LNCaP clone FGC (cell line): ENCODE results near the gene CYREN.

Source experiments
- DNase-seq: peaks from one replicate; pipeline ENCODE4 v3.0.0-alpha.2; 2011; ENCODE audit warnings: low read depth
- H3K4me3 ChIP-seq: 2 replicates; pipeline ENCODE4 v1.5.1; 2011; ENCODE audit warnings: mild to moderate bottlenecking, low read depth, low read length, control low read depth
- TF ChIP-seq, protein P1 (sequence below): IDR thresholded peaks from 2 replicates; pipeline ENCODE4 v1.5.1; 2012; ENCODE audit warnings: mild to moderate bottlenecking; ENCODE audit not compliant: control insufficient read depth, insufficient read depth; ENCODE audit errors: extremely low read depth

CYREN gene

DNA sequence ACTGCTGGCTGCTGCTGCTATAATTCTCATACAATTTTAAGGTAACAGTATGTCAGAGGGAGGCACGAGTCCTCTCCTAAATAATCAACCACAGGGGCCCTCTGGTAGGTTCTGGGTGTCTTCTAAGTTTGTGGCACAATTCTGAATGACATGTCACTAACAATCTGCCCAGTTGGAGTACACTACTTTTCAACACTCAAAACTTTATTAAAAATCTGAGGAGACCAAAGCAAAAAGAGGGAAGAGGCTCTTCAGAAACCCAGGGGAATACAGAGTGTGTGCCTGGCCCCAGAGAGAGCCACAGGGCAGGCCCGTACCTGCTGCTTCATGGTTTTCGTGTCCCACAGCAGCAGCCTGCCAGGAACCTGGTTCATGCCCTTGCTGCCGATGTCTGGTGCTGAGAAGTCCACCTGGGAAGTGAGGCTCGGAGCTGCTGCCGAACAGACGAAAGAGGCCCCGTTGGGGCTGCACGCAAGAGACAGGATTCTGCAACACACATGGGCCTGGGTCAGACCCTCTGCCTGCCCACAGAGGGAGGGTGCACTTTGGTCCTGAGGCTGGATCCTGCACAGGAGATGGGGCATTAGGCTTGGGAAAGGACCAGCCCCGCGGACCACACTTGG is 22.5 kb upstream of the CYREN start:
- TF ChIP-seq, protein P1, sequence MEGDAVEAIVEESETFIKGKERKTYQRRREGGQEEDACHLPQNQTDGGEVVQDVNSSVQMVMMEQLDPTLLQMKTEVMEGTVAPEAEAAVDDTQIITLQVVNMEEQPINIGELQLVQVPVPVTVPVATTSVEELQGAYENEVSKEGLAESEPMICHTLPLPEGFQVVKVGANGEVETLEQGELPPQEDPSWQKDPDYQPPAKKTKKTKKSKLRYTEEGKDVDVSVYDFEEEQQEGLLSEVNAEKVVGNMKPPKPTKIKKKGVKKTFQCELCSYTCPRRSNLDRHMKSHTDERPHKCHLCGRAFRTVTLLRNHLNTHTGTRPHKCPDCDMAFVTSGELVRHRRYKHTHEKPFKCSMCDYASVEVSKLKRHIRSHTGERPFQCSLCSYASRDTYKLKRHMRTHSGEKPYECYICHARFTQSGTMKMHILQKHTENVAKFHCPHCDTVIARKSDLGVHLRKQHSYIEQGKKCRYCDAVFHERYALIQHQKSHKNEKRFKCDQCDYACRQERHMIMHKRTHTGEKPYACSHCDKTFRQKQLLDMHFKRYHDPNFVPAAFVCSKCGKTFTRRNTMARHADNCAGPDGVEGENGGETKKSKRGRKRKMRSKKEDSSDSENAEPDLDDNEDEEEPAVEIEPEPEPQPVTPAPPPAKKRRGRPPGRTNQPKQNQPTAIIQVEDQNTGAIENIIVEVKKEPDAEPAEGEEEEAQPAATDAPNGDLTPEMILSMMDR = no peak
- no peak for DNase-seq
- H3K4me3 ChIP-seq = no peak overlapping the region

DNA sequence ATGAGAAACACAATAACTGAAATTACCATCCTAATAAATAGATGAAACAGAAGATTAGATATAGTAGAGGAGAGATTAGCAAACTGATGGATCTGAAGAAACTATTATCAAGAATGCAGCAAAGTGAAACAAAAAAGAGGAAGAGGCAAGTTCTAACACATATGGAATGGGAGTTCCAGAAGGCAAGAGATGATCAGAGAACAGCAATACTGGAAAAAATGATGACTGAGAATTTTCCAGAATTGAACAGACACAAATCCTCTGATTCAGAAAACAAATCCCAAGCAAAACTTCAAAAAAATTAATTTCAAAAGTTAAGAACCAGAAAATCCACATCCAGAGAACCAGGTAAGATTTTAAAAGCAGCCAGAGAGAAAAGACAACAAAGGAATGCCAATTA is 20.2 kb upstream of the CYREN start:
- no peak overlapping the region for H3K4me3 ChIP-seq
- DNase-seq = no peak
- TF ChIP-seq, protein P1 = no peak

DNA sequence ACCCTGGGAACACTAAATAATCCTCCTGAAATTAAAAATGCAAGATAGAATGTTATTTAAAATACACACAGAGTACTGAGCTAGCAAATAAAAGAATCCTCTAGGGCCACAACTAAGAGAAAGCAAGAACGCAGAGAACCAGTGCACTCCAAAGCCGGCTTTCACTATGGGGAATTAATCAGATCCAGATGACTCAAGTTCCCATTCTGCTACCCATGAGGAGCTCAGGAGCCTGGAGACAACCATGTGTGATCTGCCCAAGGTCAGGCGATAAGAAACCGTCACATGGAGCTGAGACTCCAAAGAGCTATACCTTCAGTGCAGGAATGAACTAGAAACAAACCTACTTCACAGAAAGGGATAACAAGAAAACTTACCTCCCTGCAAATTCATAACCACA is 19.5 kb upstream of the CYREN start:
- TF ChIP-seq, protein P1 = no peak
- no peak for DNase-seq
- no peak overlapping the region for H3K4me3 ChIP-seq

DNA sequence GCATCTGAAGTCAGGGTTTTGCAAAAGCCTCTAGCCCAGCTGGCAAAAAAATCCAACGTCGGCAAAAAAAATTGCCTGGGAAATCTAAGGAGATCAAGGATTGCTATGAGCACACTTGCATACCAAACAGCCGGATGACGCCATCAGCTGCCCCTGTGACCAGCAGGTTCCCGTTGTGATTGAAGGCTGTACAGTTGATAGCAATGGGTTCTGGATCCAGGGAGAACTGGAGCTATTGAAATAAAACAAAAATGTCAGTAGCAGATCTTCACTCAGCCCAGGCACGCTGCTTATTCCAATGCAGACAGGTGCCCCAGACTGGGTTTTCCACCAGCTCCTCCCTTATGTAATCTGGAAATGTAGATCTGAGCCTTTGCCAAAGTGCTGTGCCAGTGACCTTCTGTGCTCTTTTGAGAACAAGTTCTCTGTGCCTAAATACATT is 18.7 kb upstream of the CYREN start:
- TF ChIP-seq, protein P1 = no peak
- no peak for DNase-seq

DNA sequence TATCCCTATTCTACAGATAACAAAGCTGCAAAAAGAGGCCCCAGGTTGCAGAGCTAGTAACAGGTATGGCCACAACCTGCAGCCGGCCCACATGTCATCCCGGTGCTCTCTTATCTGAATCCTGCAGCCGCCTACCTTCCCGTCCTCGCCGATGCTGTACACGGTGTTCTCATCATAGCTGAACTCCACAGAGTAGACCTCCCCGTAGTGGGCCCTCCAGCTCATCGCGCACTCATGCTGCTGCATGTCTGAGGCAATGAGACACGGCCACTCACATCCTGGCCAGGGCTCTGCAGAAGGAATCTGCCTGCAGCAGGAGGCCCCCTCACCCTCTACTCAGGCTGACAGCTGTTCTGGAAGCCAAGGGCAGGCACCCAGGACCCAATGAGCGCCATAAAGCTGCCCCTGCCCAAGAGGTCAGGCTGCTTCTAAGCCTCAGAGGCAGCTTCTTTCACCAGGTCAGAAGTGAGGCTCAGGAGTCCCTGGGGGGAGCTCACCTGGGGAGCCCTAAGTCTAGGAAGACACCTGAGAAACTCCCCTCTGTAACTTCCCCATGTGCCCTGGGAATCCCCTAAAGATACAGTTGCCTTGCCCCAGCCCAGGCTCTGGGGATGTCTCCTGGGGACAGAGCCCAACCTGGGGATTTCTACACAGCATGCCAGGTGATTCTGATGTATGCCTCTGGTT is 17.9 kb upstream of the CYREN start:
- DNase-seq = no peak
- TF ChIP-seq, protein P1 = no peak
- H3K4me3 ChIP-seq = no peak overlapping the region

More for the DNA sequence above, 18.7 kb upstream of the CYREN start:
- no peak overlapping the region for H3K4me3 ChIP-seq

DNA sequence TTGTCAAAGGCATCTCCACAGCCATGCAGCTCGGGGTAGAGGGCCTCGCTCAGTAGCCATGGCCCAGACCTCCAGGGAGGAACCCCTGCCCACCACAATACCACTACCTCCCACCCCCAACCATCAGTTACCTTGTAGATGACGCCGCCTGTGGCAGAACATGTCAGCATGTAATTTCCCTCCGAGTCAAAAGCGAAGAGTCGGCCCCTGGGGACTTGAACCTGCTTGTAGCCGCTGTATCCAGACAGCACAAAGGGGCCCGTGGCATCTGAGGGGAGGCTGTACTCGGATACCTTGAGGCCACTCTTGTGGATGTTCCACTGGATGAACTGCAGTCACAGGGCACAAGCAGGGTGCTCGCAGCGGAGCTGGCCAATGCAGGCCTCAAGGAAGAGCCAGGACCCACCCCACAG is 16.3 kb upstream of the CYREN start:
- TF ChIP-seq, protein P1 = no peak
- no peak for DNase-seq
- H3K4me3 ChIP-seq = no peak overlapping the region

DNA sequence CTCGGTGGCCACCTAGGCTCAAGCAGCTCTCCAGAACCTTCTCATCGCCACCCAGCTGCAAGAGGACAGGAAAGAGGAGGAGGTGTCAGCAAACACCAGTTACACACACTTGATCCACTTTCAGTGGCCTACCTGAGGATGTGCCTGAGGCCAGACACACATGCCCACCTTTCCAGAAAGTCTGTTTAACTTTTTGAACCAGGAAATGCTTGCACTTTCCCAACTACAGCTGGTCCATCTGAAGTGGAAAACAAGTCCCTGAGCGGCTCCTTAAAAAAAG is 15.7 kb upstream of the CYREN start:
- no peak for DNase-seq
- H3K4me3 ChIP-seq = no peak overlapping the region
- TF ChIP-seq, protein P1 = no peak
